GM12873 (cell line): ENCODE measurements around the gene MUCL3.

Experiments
- TF ChIP-seq, protein P1 (sequence below): IDR thresholded peaks from 2 replicates; pipeline ENCODE4 v1.5.1; 2012; ENCODE audit warnings: low read depth, mild to moderate bottlenecking, moderate library complexity, low read length, control low read depth; ENCODE audit not compliant: insufficient read depth; ENCODE audit errors: missing control alignments

The MUCL3 gene

GRCh38 chr6:30902709-30903108, 38.1 kb upstream of the MUCL3 start:
- TF ChIP-seq, protein P1, sequence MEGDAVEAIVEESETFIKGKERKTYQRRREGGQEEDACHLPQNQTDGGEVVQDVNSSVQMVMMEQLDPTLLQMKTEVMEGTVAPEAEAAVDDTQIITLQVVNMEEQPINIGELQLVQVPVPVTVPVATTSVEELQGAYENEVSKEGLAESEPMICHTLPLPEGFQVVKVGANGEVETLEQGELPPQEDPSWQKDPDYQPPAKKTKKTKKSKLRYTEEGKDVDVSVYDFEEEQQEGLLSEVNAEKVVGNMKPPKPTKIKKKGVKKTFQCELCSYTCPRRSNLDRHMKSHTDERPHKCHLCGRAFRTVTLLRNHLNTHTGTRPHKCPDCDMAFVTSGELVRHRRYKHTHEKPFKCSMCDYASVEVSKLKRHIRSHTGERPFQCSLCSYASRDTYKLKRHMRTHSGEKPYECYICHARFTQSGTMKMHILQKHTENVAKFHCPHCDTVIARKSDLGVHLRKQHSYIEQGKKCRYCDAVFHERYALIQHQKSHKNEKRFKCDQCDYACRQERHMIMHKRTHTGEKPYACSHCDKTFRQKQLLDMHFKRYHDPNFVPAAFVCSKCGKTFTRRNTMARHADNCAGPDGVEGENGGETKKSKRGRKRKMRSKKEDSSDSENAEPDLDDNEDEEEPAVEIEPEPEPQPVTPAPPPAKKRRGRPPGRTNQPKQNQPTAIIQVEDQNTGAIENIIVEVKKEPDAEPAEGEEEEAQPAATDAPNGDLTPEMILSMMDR: no peak

GRCh38 chr6:30903236-30903635, 37.5 kb upstream of the MUCL3 start:
- TF ChIP-seq, protein P1: no peak

DNA sequence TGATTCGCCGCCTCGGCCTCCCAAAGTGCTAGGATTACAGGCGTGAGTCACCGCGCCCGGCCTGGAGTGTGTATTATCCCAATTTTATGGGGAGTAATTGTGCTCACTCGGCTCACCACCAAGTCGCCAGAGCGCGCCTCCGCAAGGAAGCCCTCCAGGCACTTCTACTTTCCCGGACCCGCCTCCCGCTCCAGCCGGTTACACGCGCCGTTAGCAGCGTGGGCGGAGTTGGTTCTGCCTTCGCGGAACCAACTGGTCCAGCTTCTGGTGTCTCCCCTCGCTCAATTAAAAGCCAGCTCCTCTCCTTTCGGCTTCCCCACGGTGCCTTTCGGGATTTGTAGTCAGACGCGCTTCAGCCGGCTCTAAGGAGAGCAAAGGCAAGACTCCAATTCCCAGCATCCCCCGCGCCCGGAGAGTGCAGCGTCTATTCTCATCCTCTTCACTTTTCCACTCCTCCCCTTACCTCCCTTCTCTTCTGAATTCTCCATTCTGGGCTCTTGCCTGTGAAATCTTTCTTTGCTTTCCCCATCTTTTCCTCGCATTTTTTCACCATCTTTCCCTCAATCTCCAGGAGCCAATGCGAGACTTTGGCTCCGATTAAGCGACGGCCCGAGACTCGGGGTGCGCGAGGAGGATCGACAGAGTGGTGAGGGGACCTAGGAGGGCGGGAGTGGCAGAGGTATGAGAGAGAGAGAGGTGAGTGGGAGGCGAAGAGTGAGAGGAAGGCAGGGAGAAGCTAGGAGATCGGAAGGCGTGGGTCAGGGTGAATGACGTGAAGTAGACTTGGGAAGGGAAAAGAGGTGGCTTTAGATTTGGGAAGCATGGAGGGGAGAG, 32.8 kb upstream of the MUCL3 start, which contains the start of gene GTF2H4:
Gene GTF2H4 (plus strand): TSS at position 450 of the 834 bp plus-strand sequence.
- TF ChIP-seq, protein P1: no peak

GRCh38 chr6:30908700-30909099, 32.1 kb upstream of the MUCL3 start:
- TF ChIP-seq, protein P1: no peak

- TF ChIP-seq, protein P1: no peak
These were observed 27.8 kb upstream of the MUCL3 start for GRCh38 chr6:30912746-30913520.

DNA sequence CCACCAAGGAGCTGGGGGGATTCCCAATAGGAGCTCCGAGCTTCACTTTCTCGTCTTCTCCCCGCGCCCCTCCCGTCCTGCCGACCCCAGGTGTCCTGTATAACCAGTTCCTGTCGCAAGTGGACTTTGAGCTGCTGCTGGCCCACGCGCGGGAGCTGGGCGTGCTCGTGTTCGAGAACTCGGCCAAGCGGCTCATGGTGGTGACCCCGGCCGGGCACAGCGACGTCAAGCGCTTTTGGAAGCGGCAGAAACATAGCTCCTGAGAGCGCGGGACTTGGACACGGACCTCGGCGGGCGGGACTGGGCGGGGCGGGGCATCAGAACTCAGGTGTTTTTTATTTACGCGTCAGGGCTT, 27.1 kb upstream of the MUCL3 start:
- TF ChIP-seq, protein P1: no peak
